Body of pancreas (tissue), 4 donors: ENCODE data around the gene ABCC1. TPM values are rescaled to one million over a fixed set of nuclear protein-coding genes. Genes with fewer than 3 reads are reported as not detected.

ENCODE experiments used
- ATAC-seq: fragments of 150-250 bp; one replicate; pipeline ENCODE4 v1.9.1; 2016
- DNase-seq, 4 donors: peaks; one replicate each; pipeline ENCODE4 v3.0.0-alpha.2; 2019
- H3K27ac ChIP-seq, 4 donors: fragments of 200-600 bp; sonication (generic); 1 replicate in 3 of 4; 2 replicates in 1 of 4; pipeline versions ENCODE4 v1.5.1 to v1.6.1; 2016 to 2019; ENCODE audit warnings: mild to moderate bottlenecking in 1 of 4, mixed read lengths in 1 of 4, moderate library complexity in 1 of 4
- H3K27me3 ChIP-seq, 2 donors: fragments of 200-600 bp; sonication (generic); one replicate each; pipeline ENCODE4 v1.6.0; 2016; ENCODE audit warnings: mild to moderate bottlenecking in 1 of 2
- H3K36me3 ChIP-seq, 2 donors: fragments of 200-600 bp; sonication (generic); replicated peaks in 1 of 2; 2 replicates each; pipeline ENCODE4 v1.5.1; 2016; ENCODE audit warnings: low read depth in 2 of 2; ENCODE audit not compliant: insufficient read depth in 1 of 2
- H3K4me1 ChIP-seq: fragments of 200-600 bp; sonication (generic); one replicate; pipeline ENCODE4 v1.6.0; 2016
- H3K4me3 ChIP-seq, 2 donors: fragments of 200-600 bp; sonication (generic); 1 replicate in 1 of 2; 2 replicates in 1 of 2; pipeline ENCODE4 v1.5.1; 2016 to 2019
- H3K9me3 ChIP-seq, 3 donors: fragments of 200-600 bp; sonication (generic); 1 replicate in 2 of 3; 2 replicates in 1 of 3; pipeline ENCODE4 v1.5.1; 2016
- CTCF ChIP-seq, 7 experiments: fragments of 450-650 bp in 4 of 7; fragments of 200-600 bp in 3 of 7; sonication (generic) in 3 of 7; IDR thresholded peaks; one replicate each; pipeline ENCODE4 v1.5.1; 2016 to 2019; ENCODE audit warnings: antibody characterized with exemption in 7 of 7
- POLR2A ChIP-seq, 3 donors: fragments of 450-650 bp; IDR thresholded peaks; one replicate each; pipeline ENCODE4 v1.6.1; 2016; ENCODE audit warnings: antibody characterized with exemption in 3 of 3, mild to moderate bottlenecking in 2 of 3
- WGBS, 2 donors: methylation state at CpG; one replicate each; pipeline ENCODE4 v1.1.5; 2017; 5-methylcytosine and 5-hydroxymethylcytosine counted together
- intact Hi-C: fragments of 100-400 bp; cut with DNase I; formaldehyde crosslinking; loops from one replicate; pipeline ENCODE4 v1.15.1; 2023
- total RNA-seq, 2 donors: library from RNA; depleted of rRNA; stranded (reverse); fragments of >200 nt; gene quantifications; one replicate each; pipeline ENCODE4 v1.1.0, GENCODE V29; 2016

The ABCC1 gene
- total RNA-seq, 2 donors from 2014 or later, result 12.7 to 23.1 TPM

- no peak overlapping the region for H3K27ac ChIP-seq
- no peaks in the 10 kb centered on the region for H3K9me3 ChIP-seq
- no peaks in the 10 kb centered on the region for H3K36me3 ChIP-seq
- no peaks in the 10 kb centered on the region for H3K27me3 ChIP-seq
- intact Hi-C loops, result no loop called here
- H3K4me1 ChIP-seq, result no peaks in the 10 kb centered on the region
- 86 to 89% methylated on average over 12 of the region's 12 CpGs for WGBS, 2 donors
- no peak overlapping the region for H3K4me3 ChIP-seq
- DNase-seq (no peak), ATAC-seq (no peak)
- TF ChIP-seq CTCF (IDR thresholded peaks at IDR 0.05), result no peak
- no peak for TF ChIP-seq POLR2A (IDR thresholded peaks at IDR 0.05)
Measured at GRCh38 chr16:15960124-15960971, 10.9 kb downstream of the ABCC1 start.

- TF ChIP-seq POLR2A (IDR thresholded peaks at IDR 0.05), result no peak
- no peak for TF ChIP-seq CTCF (IDR thresholded peaks at IDR 0.05)
- DNase-seq (no peak), ATAC-seq (no peak)
- Histone ChIP-seq H3K4me1 (peaks cover 1% of the 10 kb centered on the region), H3K36me3 (no peaks in the 10 kb centered on the region), H3K4me3 (no peak overlapping the region), H3K9me3 (no peaks in the 10 kb centered on the region), H3K27ac (no peak overlapping the region), H3K27me3 (no peaks in the 10 kb centered on the region)
- intact Hi-C loops, result no loop called here
- WGBS, 2 donors, result 71 to 81% methylated on average over 5 of the region's 5 CpGs
Measured at GRCh38 chr16:15961060-15961511, 11.7 kb downstream of the ABCC1 start.

- no peak overlapping the region for H3K4me3 ChIP-seq
- no peaks in the 10 kb centered on the region for H3K27me3 ChIP-seq
- DNase-seq (no peak), ATAC-seq (no peak)
- 73 to 83% methylated on average over 4 of the region's 4 CpGs for WGBS, 2 donors
- no peaks in the 10 kb centered on the region for H3K9me3 ChIP-seq
- intact Hi-C loops, result no loop called here
- H3K27ac ChIP-seq, result no peak overlapping the region
- H3K4me1 ChIP-seq, result peaks cover 7% of the 10 kb centered on the region
- H3K36me3 ChIP-seq, result no peaks in the 10 kb centered on the region
- TF ChIP-seq POLR2A (IDR thresholded peaks at IDR 0.05), result no peak
- no peak for TF ChIP-seq CTCF (IDR thresholded peaks at IDR 0.05)
Measured at GRCh38 chr16:15961571-15962090, 12.2 kb downstream of the ABCC1 start.

- no peaks in the 10 kb centered on the region for H3K9me3 ChIP-seq
- H3K27me3 ChIP-seq, result no peaks in the 10 kb centered on the region
- TF ChIP-seq POLR2A (IDR thresholded peaks at IDR 0.05) (no peak), CTCF (IDR thresholded peaks at IDR 0.05) (no peak)
- no peak for DNase-seq
- ATAC-seq, result no peak
- no peak overlapping the region for H3K4me3 ChIP-seq
- H3K27ac ChIP-seq, result no peak overlapping the region
- intact Hi-C loops, result no loop called here
- peaks cover 12% of the 10 kb centered on the region for H3K4me1 ChIP-seq
- no peaks in the 10 kb centered on the region for H3K36me3 ChIP-seq
- WGBS, 2 donors, result 83 to 93% methylated on average over 5 of the region's 5 CpGs
Measured at GRCh38 chr16:15963307-15963910, 14.0 kb downstream of the ABCC1 start.
